Right forelimb (tissue), 1 donor: Measurements from ENCODE around the gene MSRB1.
A peak's percentile ranks its signal among the peaks of the same experiment; 100 is the strongest.
"Not testable (repeated sequence)": the region's sequence is repeated elsewhere in the genome, so short reads cannot be mapped to it uniquely, and the experiment has no call there.

ENCODE experiments used
- DNase-seq: peaks from one replicate; pipeline ENCODE4 v3.0.0-alpha.2; 2018

Gene MSRB1

GRCh38 chr16:1938316-1938715, 4.7 kb downstream of the MSRB1 start:
- no peak for DNase-seq

DNA sequence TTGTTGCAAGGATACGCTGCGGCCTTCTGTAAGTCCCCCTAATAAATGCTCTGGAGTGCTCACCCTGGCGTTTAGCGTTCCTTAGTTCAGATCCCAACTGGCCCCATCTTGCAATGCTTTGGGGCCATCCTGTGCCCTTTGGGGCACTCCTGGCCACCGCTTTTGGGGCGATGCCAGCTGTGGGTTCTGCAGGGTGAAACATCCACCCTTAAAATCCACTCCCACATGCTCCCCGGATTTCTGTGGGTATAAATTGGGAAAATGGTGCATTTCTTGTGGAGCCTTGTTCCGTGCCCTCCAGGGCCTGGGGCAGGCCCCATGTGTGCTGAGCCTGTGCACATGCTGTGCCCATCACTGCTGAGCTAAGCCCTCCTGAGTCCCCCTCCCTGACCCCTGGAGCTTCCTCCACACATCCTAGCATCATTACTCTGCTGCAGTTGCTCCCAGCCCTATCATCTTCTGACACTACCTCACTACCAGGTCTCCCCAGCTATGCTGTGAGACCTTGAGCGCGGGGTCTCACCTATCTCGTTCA, 6.0 kb downstream of the MSRB1 start:
- no peak for DNase-seq

GRCh38 chr16:1933097-1933661, 9.8 kb downstream of the MSRB1 start:
- DNase-seq = no peak

DNA sequence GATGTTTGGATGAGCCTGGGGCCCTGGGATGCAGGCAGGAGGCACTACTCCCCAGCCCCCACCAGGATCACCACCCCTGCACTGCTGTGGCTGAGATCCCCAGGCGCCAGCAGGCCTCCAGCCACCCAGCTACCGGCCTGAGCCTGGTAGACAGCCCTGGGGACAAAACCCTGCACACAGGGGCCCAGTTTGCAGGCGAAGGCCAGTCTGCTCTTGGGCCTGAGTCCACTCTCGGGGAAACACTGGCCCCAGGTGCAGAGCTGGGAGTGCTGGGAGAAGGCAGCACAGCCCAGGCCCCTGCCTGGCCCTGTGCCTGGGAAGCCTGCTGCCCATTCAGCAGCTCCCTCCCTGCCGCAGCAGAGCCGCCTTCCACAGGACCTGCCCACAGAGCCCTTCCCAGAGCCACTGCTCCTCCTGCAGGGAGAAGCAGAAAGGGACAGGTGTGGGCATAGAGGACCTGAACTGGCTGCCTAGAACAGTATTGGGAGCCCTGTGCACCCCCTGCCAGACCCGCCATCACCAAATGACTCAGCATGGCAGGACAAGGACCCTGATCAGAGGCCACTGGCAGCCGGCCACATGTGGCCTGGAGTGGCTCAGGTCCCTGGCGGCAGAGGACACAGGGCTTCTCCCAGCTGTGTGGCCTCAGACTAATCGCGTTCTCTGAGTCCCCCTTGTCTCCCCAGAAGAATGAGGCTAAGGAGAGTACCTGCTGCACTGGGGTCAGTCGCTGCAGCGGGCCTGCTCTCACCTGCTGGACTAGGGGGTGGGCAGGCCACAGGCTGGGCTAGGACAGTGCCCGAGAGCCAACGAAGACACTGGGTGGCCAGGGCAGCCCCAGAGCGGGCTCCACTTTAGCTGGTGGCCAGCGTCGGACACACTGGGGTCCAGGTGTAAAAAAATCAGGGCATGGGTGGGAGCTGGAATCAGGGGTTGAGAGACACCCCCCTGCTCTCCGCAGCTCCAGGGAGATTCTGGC, 10.7 kb downstream of the MSRB1 start:
- DNase-seq = no peak

DNA sequence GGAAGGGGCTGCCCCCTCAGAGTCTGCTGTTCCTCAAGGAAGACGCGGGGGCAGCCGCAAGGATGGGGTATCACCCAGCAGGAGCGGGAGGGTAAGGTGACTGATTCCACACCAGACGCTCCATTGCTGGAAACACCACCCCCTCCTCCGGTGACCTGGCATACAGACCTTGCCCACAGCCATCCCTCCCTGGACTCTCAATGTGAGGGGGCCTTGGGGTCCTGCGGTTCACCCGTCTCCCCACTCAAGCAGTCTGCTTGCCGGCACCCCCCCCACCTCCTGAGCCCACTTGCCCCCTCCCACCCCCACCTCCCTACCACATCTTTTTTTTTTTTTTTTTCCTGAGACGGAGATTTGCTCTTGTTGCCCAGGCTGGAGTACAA, 12.7 kb downstream of the MSRB1 start:
- DNase-seq = no peak

GRCh38 chr16:1929578-1930337, 13.2 kb downstream of the MSRB1 start:
- peak; percentile 95 for DNase-seq

DNA sequence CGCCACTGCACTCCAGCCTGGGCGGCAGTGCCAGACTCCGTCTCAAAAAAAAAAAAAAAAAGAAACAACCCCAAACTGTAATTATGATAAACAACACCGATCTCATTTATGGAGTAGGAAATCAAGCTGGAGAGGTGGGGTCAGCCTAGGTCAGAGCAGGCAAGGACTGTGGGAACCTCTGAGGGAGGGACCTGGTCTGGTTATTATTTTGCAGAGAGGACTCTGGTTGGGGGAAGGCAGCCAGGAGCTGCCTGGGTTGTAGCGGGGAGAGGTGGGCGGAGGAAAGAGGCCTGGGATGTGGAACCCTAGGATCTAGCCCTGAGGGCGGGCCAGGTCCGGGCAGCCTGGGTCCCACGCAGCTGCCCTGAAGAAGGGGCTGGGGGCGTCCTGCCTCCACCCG, 13.9 kb downstream of the MSRB1 start:
- DNase-seq = no peak

DNA sequence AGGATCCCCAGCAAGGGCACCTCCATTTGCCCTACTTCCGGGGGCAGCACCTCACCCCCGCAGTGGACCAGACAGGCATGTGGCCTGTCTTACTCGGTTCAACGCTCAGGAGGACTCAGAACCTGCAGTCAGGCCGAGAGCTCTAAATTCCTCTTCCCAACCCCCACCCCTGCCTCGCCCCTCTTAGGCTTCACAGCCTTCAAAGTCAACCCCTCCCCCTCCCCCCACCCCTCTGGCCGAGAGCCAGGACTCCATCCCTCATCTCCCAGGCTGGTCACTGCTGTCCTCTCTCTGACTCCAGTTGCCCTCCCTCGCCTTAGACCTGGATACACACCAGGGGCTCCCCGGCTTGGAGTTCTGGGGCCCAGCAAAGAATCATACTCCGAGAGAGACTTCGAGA, 16.7 kb downstream of the MSRB1 start:
- no peak for DNase-seq

DNA sequence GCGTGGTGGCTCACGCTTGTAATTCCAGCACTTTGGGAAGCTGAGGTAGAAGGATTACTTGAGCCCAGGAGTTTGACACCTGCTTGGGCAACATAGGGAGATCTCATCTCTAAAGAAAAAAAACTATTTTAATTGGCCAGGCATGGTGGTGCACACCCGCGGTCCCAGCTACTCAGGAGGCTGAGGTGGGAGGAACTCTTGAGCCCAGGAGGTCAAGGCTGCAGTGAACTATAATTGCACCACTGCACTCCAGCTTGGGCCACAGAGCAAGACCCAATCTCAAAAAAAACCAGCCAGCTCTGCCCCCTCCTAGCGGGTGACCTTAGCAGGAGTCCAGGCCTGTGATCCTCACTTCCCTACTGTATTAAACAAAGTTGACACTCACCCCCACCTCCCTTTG, 18.9 kb downstream of the MSRB1 start:
- no peak for DNase-seq

DNA sequence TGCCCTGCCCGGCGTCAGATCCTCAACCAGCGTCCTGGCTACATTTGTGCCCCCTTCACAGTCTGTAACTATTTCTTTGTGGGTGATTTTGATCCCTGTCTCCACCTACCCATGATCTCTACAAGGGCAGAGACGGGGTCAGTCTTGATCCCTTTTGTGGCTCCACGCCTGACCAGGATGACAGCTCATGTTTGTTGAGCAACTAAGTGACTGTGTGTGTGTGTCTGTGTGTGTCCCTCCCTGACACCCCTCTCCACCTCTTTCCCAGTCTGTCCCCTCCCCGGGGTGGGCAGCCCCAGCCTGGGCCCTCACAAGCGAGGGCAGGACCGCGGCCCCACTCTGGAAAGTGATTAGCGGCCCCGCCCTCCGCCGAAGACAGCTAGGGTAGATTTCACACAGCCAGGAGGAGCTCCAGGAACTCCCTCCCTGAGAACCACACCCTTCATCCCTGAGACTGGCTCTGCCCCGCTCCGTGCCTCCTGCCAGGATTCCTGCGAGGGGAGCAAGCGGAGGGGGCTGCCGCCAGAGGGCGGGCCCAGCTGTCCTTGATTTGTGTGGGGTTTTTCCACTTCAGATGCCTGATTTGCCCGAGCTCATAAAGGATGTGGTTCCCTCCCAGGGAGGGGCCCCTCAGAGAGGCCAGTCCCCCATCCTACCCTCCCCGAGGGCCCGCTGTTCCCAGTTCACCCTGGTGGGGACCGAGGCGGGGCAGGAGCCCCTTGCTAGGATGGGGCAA, 19.5 kb downstream of the MSRB1 start:
- DNase-seq = peak; percentile 75

- no peak for DNase-seq
Observed at GRCh38 chr16:1922357-1922756, 20.6 kb downstream of the MSRB1 start.

- no peak for DNase-seq
Observed at GRCh38 chr16:1920727-1921171, 22.2 kb downstream of the MSRB1 start.

DNA sequence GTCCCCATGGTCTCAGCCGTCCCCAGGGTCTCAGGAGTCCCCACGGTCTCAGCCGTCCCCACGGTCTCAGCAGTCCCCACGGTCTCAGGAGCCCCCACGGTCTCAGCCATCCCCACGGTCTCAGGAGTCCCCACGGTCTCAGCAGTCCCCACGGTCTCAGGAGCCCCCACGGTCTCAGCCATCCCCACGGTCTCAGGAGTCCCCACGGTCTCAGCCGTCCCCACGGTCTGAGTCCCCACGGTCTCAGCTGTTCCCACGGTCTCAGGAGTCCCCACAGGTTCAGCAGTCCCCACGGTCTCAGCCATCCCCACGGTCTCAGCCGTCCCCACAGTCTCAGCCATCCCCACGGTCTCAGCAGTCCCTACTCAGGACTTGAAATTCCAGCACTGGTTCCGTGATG, 22.9 kb downstream of the MSRB1 start:
- DNase-seq = not testable (repeated sequence)

DNA sequence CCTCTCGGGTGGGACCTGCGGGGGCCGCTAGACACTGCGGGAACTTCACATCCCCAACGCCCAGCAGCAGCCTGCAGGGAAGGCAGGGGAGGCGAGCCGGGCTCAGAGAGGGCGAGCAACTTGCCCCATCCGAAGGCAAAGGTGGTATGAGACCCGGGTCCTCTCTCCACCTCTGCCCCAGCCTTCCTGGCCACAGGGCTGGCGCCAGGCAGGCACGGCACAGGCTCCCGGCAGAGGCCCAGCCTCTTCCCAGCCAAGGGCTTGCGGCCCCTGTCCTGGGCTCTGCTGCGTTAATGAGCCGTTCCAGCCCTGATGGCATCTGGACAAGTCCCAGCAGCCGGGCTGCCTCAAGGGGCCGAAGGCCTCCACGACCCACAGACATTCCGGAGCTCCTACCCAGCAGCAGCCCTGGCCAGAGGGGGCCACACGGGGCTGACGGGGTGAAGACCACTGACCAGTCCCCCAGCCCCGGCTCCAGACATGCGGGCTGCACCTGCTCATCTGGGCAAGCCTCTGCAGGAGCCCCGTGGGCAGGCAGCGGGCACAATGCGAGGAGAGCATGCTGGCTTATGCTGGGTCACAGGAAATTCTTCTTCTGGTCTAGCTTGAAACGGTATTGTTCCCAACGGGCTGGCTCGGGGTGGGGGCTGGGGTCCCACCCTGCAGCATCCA, 23.5 kb downstream of the MSRB1 start:
- no peak for DNase-seq

- no peak for DNase-seq
Observed at GRCh38 chr16:1918351-1919326, 24.4 kb downstream of the MSRB1 start, which contains the start of gene HS3ST6. TSS of gene HS3ST6 (minus strand) at chr16:1918415. CDS start at chr16:1918323, 92 bp downstream.

DNA sequence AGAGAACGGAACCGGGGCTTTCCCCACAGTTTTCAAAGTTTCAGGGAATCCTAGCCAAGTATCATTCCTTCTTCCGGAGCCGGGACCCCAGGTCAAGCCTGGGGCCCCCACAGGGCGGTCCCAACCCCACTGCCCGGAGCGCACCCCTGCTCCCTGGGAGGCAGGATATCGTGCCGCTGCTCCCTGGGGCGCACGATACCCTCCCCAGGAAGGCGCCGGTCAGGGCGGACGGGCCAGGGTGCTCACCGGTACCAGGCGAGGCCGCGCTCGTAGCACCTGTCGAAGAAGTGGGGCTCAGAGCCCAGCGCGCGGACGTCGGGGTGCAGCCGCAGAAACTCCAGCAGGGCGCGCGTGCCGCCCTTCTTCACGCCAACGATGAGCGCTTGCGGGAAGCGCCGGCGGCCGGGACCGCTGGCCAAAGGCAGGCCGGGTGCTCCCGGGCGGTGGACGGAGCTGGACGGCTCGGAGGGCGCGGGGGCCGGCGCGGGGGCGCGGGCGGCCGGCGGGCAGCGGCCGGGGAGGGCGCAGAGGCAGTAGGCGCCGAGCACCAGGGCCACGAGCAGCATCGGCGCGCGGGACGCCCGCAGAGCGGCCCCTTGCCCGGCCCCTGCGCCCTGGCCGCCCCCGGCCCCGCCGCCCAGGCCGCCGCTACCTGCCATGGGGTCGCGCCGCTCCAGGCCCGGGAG, 25.2 kb downstream of the MSRB1 start:
- DNase-seq = no peak

GRCh38 chr16:1917056-1917664, 25.8 kb downstream of the MSRB1 start:
- no peak for DNase-seq

GRCh38 chr16:1916640-1916990, 26.4 kb downstream of the MSRB1 start:
- DNase-seq = no peak
